ENCODE results near the gene LAMA2.

LAMA2 gene

DNA sequence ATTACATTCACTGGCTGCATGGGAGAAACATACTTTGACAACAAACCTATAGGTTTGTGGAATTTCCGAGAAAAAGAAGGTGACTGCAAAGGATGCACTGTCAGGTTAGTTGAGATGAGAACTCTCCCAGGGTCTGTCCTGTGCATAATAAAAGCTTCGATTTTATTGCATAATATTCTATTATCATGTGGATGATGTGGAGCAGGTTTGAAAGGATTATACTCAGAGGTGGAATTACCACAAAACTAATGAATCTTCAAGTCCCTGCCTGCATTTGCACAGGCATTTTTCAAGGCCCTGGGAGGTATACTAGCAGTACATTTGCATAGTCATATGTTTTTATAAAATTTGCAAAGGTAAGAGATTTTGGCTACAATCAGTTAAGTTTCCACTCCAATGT is 577.3 kb downstream of the LAMA2 start:
- H3K27me3 ChIP-seq (ENCODE audit: insufficient read depth, low read length, poor library complexity, severe bottlenecking): no peaks in the 10 kb centered on the region
- H3K9ac ChIP-seq (ENCODE audit: low read depth, low read length, poor library complexity, severe bottlenecking): no peak overlapping the region
- H4K20me1 ChIP-seq (ENCODE audit: insufficient read depth, low read length, poor library complexity, severe bottlenecking): no peaks in the 10 kb centered on the region
- no peak overlapping the region for H3K4me3 ChIP-seq (ENCODE audit: low read length, poor library complexity, severe bottlenecking)
- TF ChIP-seq EZH2phosphoT487 (IDR thresholded peaks at IDR 0.05; ENCODE audit: borderline replicate concordance): no peak
- no peak for TF ChIP-seq CTCF (conservative IDR thresholded peaks at IDR 0.05; ENCODE audit: low read length)
- no peaks in the 10 kb centered on the region for H3K4me1 ChIP-seq (ENCODE audit: insufficient read depth, low read length, poor library complexity, severe bottlenecking)
- H2AFZ ChIP-seq (ENCODE audit: low read length): no peak overlapping the region
- no peaks in the 10 kb centered on the region for H3K79me2 ChIP-seq (ENCODE audit: insufficient read depth, low read length)
- no peaks in the 10 kb centered on the region for H3K36me3 ChIP-seq (ENCODE audit: insufficient read depth, low read length)
- no peaks in the 10 kb centered on the region for H3K9me2 ChIP-seq (replicated peaks; ENCODE audit: low read depth, low read length)
- H3F3A ChIP-seq (ENCODE audit: low read depth): no peaks in the 10 kb centered on the region
- H3K4me2 ChIP-seq (ENCODE audit: low read depth, low read length, poor library complexity, severe bottlenecking): no peak overlapping the region
- H3K9me3 ChIP-seq (ENCODE audit: insufficient read depth, low read depth, low read length): no peaks in the 10 kb centered on the region

DNA sequence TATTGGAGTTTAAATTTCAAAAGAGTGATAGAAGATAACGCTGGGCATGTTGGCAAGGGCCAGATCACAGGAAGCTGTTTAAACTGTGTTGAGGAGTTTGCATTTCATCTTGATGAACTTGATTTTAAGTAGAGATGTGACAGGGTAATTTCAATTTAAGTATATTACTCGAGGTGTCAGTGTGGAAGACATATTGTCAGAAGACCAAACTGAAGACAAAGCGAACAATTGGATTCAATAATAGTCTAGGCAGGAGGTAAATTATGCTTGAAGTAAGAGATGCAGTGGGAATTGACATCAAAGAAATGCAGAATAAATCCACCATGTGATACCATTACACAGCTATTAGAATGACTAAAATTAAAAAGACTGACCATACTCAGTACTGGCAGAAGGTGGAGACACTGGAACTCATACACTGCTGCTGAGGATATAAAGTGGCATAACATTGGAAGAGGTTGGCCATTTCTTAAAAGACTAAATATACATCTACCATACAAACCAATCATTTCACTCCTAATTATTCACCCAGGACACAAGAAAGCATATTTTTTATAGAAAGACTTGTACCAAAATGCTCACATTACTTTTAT is 586.2 kb downstream of the LAMA2 start:
- Histone ChIP-seq H4K20me1 (ENCODE audit: insufficient read depth, low read length, poor library complexity, severe bottlenecking) (no peaks in the 10 kb centered on the region), H3K79me2 (ENCODE audit: insufficient read depth, low read length) (no peaks in the 10 kb centered on the region), H3K4me1 (ENCODE audit: insufficient read depth, low read length, poor library complexity, severe bottlenecking) (no peaks in the 10 kb centered on the region), H3F3A (ENCODE audit: low read depth) (no peaks in the 10 kb centered on the region), H3K27me3 (ENCODE audit: insufficient read depth, low read length, poor library complexity, severe bottlenecking) (no peaks in the 10 kb centered on the region), H3K9me3 (ENCODE audit: insufficient read depth, low read depth, low read length) (no peaks in the 10 kb centered on the region), H3K9ac (ENCODE audit: low read depth, low read length, poor library complexity, severe bottlenecking) (no peak overlapping the region), H2AFZ (ENCODE audit: low read length) (no peak overlapping the region), H3K4me3 (ENCODE audit: low read length, poor library complexity, severe bottlenecking) (no peak overlapping the region), H3K4me2 (ENCODE audit: low read depth, low read length, poor library complexity, severe bottlenecking) (no peak overlapping the region), H3K9me2 (replicated peaks; ENCODE audit: low read depth, low read length) (no peaks in the 10 kb centered on the region), H3K36me3 (ENCODE audit: insufficient read depth, low read length) (no peaks in the 10 kb centered on the region)
- TF ChIP-seq CTCF (conservative IDR thresholded peaks at IDR 0.05; ENCODE audit: low read length) (no peak; the same call in 1 of the 2 replicates), EZH2phosphoT487 (IDR thresholded peaks at IDR 0.05; ENCODE audit: borderline replicate concordance) (no peak)

GRCh38 chr6:129472239-129472638 is 589.3 kb downstream of the LAMA2 start:
- Histone ChIP-seq H3K4me2 (ENCODE audit: low read depth, low read length, poor library complexity, severe bottlenecking) (no peak overlapping the region), H3K36me3 (ENCODE audit: insufficient read depth, low read length) (no peaks in the 10 kb centered on the region), H3K27me3 (ENCODE audit: insufficient read depth, low read length, poor library complexity, severe bottlenecking) (no peaks in the 10 kb centered on the region), H3K9me2 (replicated peaks; ENCODE audit: low read depth, low read length) (no peaks in the 10 kb centered on the region), H2AFZ (ENCODE audit: low read length) (no peak overlapping the region), H3K4me3 (ENCODE audit: low read length, poor library complexity, severe bottlenecking) (no peak overlapping the region), H3F3A (ENCODE audit: low read depth) (no peaks in the 10 kb centered on the region), H4K20me1 (ENCODE audit: insufficient read depth, low read length, poor library complexity, severe bottlenecking) (no peaks in the 10 kb centered on the region), H3K4me1 (ENCODE audit: insufficient read depth, low read length, poor library complexity, severe bottlenecking) (no peaks in the 10 kb centered on the region), H3K9me3 (ENCODE audit: insufficient read depth, low read depth, low read length) (no peaks in the 10 kb centered on the region), H3K79me2 (ENCODE audit: insufficient read depth, low read length) (no peaks in the 10 kb centered on the region), H3K9ac (ENCODE audit: low read depth, low read length, poor library complexity, severe bottlenecking) (no peak overlapping the region)
- TF ChIP-seq EZH2phosphoT487 (IDR thresholded peaks at IDR 0.05; ENCODE audit: borderline replicate concordance): no peak
- TF ChIP-seq CTCF (conservative IDR thresholded peaks at IDR 0.05; ENCODE audit: low read length): peak; percentile 27; the same call in 1 of the 2 replicates
